HG03520 (cell line): ENCODE measurements around the gene KIRREL3.

Experiments
- ATAC-seq: cut with Tn5 transposase; IDR thresholded peaks from one replicate; pipeline ENCODE4 v1.9.1; 2021; ENCODE audit warnings: mild to moderate bottlenecking, moderate library complexity; ENCODE audit not compliant: unreplicated experiment

KIRREL3 gene

GRCh38 chr11:126416542-126417090, 584.0 kb downstream of the KIRREL3 start:
- peak; percentile 79 for ATAC-seq

- ATAC-seq, result peak; percentile 4
Observed at GRCh38 chr11:126415669-126416420, 584.7 kb downstream of the KIRREL3 start.

- ATAC-seq, result no peak
Observed at GRCh38 chr11:126415128-126415527, 585.4 kb downstream of the KIRREL3 start.

- no peak for ATAC-seq
Observed at GRCh38 chr11:126414615-126415014, 586.0 kb downstream of the KIRREL3 start.

- ATAC-seq, result no peak
Observed at GRCh38 chr11:126413843-126414405, 586.6 kb downstream of the KIRREL3 start.

GRCh38 chr11:126413426-126413825, 587.1 kb downstream of the KIRREL3 start:
- no peak for ATAC-seq

- ATAC-seq, result no peak
Observed at GRCh38 chr11:126411971-126412381, 588.6 kb downstream of the KIRREL3 start.

GRCh38 chr11:126410649-126411048, 589.9 kb downstream of the KIRREL3 start:
- no peak for ATAC-seq

- ATAC-seq, result no peak
Observed at GRCh38 chr11:126409620-126409985, 591.0 kb downstream of the KIRREL3 start.

- ATAC-seq, result no peak
Observed at GRCh38 chr11:126408901-126409619, 591.5 kb downstream of the KIRREL3 start.

GRCh38 chr11:126408496-126408895, 592.1 kb downstream of the KIRREL3 start:
- ATAC-seq, result no peak

GRCh38 chr11:126407682-126408288, 592.8 kb downstream of the KIRREL3 start:
- ATAC-seq, result no peak

GRCh38 chr11:126407101-126407521, 593.5 kb downstream of the KIRREL3 start:
- no peak for ATAC-seq

GRCh38 chr11:126406368-126406767, 594.2 kb downstream of the KIRREL3 start:
- no peak for ATAC-seq

- no peak for ATAC-seq
Observed at GRCh38 chr11:126405906-126406305, 594.7 kb downstream of the KIRREL3 start.

GRCh38 chr11:126405374-126405773, 595.2 kb downstream of the KIRREL3 start:
- ATAC-seq, result no peak

GRCh38 chr11:126404367-126404766, 596.2 kb downstream of the KIRREL3 start:
- ATAC-seq, result no peak

GRCh38 chr11:126403658-126404057, 596.9 kb downstream of the KIRREL3 start:
- ATAC-seq, result peak; percentile 96

- ATAC-seq, result no peak
Observed at GRCh38 chr11:126403022-126403581, 597.5 kb downstream of the KIRREL3 start.

GRCh38 chr11:126400479-126400878, 600.1 kb downstream of the KIRREL3 start:
- ATAC-seq, result no peak

- ATAC-seq, result no peak
Observed at GRCh38 chr11:126400019-126400418, 600.6 kb downstream of the KIRREL3 start.
